HepG2 (cell line): ENCODE results near the gene ZBTB22. TPM values are rescaled to one million over a fixed set of nuclear protein-coding genes. Genes with fewer than 3 reads are reported as not detected.

Source experiments
- ARNT ChIP-seq: fragments of 450-650 bp; IDR thresholded peaks from 2 replicates; pipeline ENCODE4 v1.6.1; 2017
- CBX2 ChIP-seq, 2 experiments: fragments of 200-600 bp in 1 of 2; sonication (generic); formaldehyde crosslinking in 1 of 2; IDR thresholded peaks; 2 replicates each; pipeline versions ENCODE4 v1.7.0 to v1.8.1; 2018 to 2022; ENCODE audit warnings: low read depth in 2 of 2, low read length in 1 of 2, mild to moderate bottlenecking in 1 of 2, missing genetic modification reagents in 1 of 2
- CC2D1A ChIP-seq: sonication (generic); formaldehyde crosslinking; IDR thresholded peaks from 2 replicates; pipeline ENCODE4 v1.8.1; 2023; ENCODE audit warnings: mild to moderate bottlenecking, missing genetic modification reagents
- CEBPB ChIP-seq: IDR thresholded peaks from 2 replicates; pipeline ENCODE4 v1.6.1; 2011; ENCODE audit warnings: low read depth, low read length, improper control_type of control experiment, borderline replicate concordance
- HOXA5 ChIP-seq: sonication (generic); formaldehyde crosslinking; IDR thresholded peaks from 2 replicates; pipeline ENCODE4 v1.4.0; 2020; ENCODE audit warnings: missing genetic modification reagents
- MIER2 ChIP-seq: IDR thresholded peaks from 2 replicates; pipeline ENCODE4 v1.6.1; 2016; ENCODE audit warnings: missing biosample characterization, missing genetic modification reagents
- PLRG1 ChIP-seq: fragments of 450-650 bp; conservative IDR thresholded peaks from 2 replicates; pipeline ENCODE4 v1.6.1; 2016
- RARG ChIP-seq: sonication (generic); formaldehyde crosslinking; IDR thresholded peaks from 2 replicates; pipeline ENCODE4 v1.4.0; 2020; ENCODE audit warnings: low read depth, mild to moderate bottlenecking, missing genetic modification reagents
- THAP11 ChIP-seq: IDR thresholded peaks from 2 replicates; pipeline ENCODE4 v1.6.1; 2016; ENCODE audit warnings: missing biosample characterization, missing genetic modification reagents
- TP53 ChIP-seq: sonication (generic); formaldehyde crosslinking; conservative IDR thresholded peaks from 2 replicates; pipeline ENCODE4 v1.4.0; 2020; ENCODE audit warnings: missing genetic modification reagents
- XRCC5 ChIP-seq: fragments of 200-400 bp; formaldehyde crosslinking; optimal IDR thresholded peaks from 2 replicates; pipeline ENCODE3; 2017; ENCODE audit warnings: mild to moderate bottlenecking, low read length
- ZNF121 ChIP-seq: sonication (generic); formaldehyde crosslinking; IDR thresholded peaks from 2 replicates; pipeline ENCODE4 v1.5.0; 2020; ENCODE audit warnings: mild to moderate bottlenecking, missing genetic modification reagents
- ZNF44 ChIP-seq: sonication (generic); formaldehyde crosslinking; IDR thresholded peaks from 2 replicates; pipeline ENCODE4 v1.5.1; 2020; ENCODE audit warnings: mild to moderate bottlenecking, missing genetic modification reagents
- ZNF562 ChIP-seq: sonication (generic); formaldehyde crosslinking; IDR thresholded peaks from 2 replicates; pipeline ENCODE4 v1.8.0; 2022; ENCODE audit warnings: missing genetic modification reagents, borderline replicate concordance
- ZNF687 ChIP-seq: sonication (generic); formaldehyde crosslinking; IDR thresholded peaks from 2 replicates; pipeline ENCODE4 v1.5.1; 2020; ENCODE audit warnings: mild to moderate bottlenecking, missing genetic modification reagents, moderate library complexity
- ZNF7 ChIP-seq: IDR thresholded peaks from 2 replicates; pipeline ENCODE4 v1.6.1; 2016; ENCODE audit warnings: missing biosample characterization, missing genetic modification reagents
- ZNF709 ChIP-seq: sonication (generic); formaldehyde crosslinking; IDR thresholded peaks from 2 replicates; pipeline ENCODE4 v1.5.0; 2020; ENCODE audit warnings: mild to moderate bottlenecking, missing genetic modification reagents
- polyA plus RNA-seq, 8 experiments: library from polyadenylated mRNA; depleted of rRNA in 3 of 8; stranded (reverse) in 7 of 8; unstranded in 1 of 8; fragments of >200 nt; fragmentation: Illumina TruSeq in 4 of 8; extraction: Trizol in 4 of 8; gene quantifications; 2 replicates each; pipeline versions ENCODE4 v1.2.1 to v1.2.3, GENCODE V29; 2011 to 2016; ENCODE audit warnings: low read depth in 4 of 8, missing spikeins in 1 of 8, mixed read lengths in 1 of 8; ENCODE audit not compliant: insufficient read depth in 1 of 8
- total RNA-seq, 5 experiments: library from RNA; depleted of rRNA; stranded (reverse); fragments of >200 nt; fragmentation: Illumina TruSeq; extraction: Trizol; gene quantifications; 2 replicates each; pipeline ENCODE4 v1.2.3, GENCODE V29; 2016; ENCODE audit warnings: low read depth in 1 of 5
- TF ChIP-seq, protein P1 (sequence below): sonication (generic); formaldehyde crosslinking; IDR thresholded peaks from 2 replicates; pipeline ENCODE4 v1.4.0; 2020; ENCODE audit warnings: missing genetic modification reagents
- TF ChIP-seq, protein P2 (sequence below): sonication (generic); formaldehyde crosslinking; IDR thresholded peaks from 2 replicates; pipeline ENCODE4 v1.5.0; 2020; ENCODE audit warnings: mild to moderate bottlenecking, missing genetic modification reagents
- TF ChIP-seq, protein P3 (sequence below): sonication (generic); formaldehyde crosslinking; IDR thresholded peaks from 2 replicates; pipeline ENCODE4 v1.4.0; 2020; ENCODE audit warnings: missing genetic modification reagents, borderline replicate concordance

ZBTB22 gene
- total and polyA plus RNA-seq, 2 of the 13 experiments (the other 11 are each of a cell fraction or from before 2014, with no cell fraction given), result 8.0 to 10.6 TPM

DNA sequence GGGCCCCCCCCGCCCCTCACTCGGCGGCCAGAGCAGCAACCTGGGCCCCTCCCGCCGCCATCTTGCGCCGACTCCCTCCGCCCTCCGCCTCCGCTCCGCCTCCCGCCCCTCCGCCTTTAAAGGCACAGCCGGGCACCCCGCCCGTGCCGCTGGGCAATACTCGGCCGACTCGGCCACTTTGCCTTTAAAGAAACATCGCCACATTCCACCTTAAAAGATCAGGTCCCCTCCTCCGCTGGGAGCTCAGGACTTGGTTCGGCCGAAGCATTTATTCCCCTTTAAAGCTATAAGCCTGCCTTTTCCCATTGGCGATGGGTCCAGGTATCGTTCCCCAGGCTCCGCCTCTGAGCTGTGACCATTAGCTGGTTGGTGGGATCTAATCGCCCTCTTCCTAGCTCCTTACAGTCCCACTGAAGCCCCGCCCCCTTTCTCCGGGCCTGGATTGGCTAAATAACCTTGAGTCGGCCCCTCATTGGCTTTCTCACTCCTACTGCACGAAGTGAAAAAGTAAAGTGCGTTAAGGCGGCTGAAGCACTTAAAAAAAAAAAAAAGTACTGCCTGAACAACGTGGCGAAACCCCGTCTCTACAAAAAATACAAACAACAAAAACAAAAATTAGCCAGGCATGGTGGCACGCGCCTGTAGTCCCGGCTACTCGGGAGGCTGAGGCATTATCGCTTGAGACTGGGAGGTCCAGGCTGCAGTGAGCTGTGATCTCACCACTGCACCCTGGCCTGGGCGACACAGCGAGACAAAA, at the start of gene ZBTB22 (continued):
- TF ChIP-seq ZNF7, result no peak
- no peak for TF ChIP-seq CC2D1A
- no peak for TF ChIP-seq ZNF121 (CRISPR knock-in tag)
- TF ChIP-seq RARG (CRISPR knock-in tag), result no peak
- no peak for TF ChIP-seq PLRG1
- TF ChIP-seq TP53 (CRISPR knock-in tag), result no peak
- TF ChIP-seq CBX2 (IDR thresholded peaks at IDR 0.05; ENCODE audit: low read depth, low read length), result no peak
- TF ChIP-seq CBX2 (CRISPR knock-in tag; IDR thresholded peaks at IDR 0.05; ENCODE audit: low read depth), result no peak
- 0 out of 2 replicates have a peak, but pooled peaks have one; percentile 38 for TF ChIP-seq ZNF44
- no peak for TF ChIP-seq ARNT
- TF ChIP-seq HOXA5 (CRISPR knock-in tag), result no peak
- TF ChIP-seq, protein P1, sequence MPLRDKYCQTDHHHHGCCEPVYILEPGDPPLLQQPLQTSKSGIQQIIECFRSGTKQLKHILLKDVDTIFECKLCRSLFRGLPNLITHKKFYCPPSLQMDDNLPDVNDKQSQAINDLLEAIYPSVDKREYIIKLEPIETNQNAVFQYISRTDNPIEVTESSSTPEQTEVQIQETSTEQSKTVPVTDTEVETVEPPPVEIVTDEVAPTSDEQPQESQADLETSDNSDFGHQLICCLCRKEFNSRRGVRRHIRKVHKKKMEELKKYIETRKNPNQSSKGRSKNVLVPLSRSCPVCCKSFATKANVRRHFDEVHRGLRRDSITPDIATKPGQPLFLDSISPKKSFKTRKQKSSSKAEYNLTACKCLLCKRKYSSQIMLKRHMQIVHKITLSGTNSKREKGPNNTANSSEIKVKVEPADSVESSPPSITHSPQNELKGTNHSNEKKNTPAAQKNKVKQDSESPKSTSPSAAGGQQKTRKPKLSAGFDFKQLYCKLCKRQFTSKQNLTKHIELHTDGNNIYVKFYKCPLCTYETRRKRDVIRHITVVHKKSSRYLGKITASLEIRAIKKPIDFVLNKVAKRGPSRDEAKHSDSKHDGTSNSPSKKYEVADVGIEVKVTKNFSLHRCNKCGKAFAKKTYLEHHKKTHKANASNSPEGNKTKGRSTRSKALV (CRISPR knock-in tag), result no peak
- no peak for TF ChIP-seq XRCC5
- TF ChIP-seq, protein P2, sequence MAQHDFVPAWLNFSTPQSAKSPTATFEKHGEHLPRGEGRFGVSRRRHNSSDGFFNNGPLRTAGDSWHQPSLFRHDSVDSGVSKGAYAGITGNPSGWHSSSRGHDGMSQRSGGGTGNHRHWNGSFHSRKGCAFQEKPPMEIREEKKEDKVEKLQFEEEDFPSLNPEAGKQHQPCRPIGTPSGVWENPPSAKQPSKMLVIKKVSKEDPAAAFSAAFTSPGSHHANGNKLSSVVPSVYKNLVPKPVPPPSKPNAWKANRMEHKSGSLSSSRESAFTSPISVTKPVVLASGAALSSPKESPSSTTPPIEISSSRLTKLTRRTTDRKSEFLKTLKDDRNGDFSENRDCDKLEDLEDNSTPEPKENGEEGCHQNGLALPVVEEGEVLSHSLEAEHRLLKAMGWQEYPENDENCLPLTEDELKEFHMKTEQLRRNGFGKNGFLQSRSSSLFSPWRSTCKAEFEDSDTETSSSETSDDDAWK, result no peak
- TF ChIP-seq MIER2 (CRISPR knock-in tag), result no peak
- TF ChIP-seq CEBPB, result no peak
- TF ChIP-seq ZNF709, result no peak
- peak; percentile 62 for TF ChIP-seq ZNF687 (CRISPR knock-in tag)
- peak; percentile 65 for TF ChIP-seq THAP11 (CRISPR knock-in tag)
- TF ChIP-seq ZNF562, result no peak
- TF ChIP-seq, protein P3, sequence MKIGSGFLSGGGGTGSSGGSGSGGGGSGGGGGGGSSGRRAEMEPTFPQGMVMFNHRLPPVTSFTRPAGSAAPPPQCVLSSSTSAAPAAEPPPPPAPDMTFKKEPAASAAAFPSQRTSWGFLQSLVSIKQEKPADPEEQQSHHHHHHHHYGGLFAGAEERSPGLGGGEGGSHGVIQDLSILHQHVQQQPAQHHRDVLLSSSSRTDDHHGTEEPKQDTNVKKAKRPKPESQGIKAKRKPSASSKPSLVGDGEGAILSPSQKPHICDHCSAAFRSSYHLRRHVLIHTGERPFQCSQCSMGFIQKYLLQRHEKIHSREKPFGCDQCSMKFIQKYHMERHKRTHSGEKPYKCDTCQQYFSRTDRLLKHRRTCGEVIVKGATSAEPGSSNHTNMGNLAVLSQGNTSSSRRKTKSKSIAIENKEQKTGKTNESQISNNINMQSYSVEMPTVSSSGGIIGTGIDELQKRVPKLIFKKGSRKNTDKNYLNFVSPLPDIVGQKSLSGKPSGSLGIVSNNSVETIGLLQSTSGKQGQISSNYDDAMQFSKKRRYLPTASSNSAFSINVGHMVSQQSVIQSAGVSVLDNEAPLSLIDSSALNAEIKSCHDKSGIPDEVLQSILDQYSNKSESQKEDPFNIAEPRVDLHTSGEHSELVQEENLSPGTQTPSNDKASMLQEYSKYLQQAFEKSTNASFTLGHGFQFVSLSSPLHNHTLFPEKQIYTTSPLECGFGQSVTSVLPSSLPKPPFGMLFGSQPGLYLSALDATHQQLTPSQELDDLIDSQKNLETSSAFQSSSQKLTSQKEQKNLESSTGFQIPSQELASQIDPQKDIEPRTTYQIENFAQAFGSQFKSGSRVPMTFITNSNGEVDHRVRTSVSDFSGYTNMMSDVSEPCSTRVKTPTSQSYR (CRISPR knock-in tag), result no peak
